CD4-positive, alpha-beta T cell treated with Interleukin-1 beta for 1 hour (primary cell): ENCODE measurements around the gene PLA2G4E.

Experiments
- DNase-seq, 2 donors: peaks; one replicate each; pipeline ENCODE4 v3.0.0-alpha.2; 2020 to 2022

PLA2G4E gene

GRCh38 chr15:41972253-41973242 is 48.3 kb downstream of the PLA2G4E start, which contains the start of gene EHD4:
TSS of gene EHD4 (minus strand) at chr15:41972557. CDS start at chr15:41972494, 63 bp downstream.
- DNase-seq = peak; percentile 96

GRCh38 chr15:41971895-41972252 is 49.0 kb downstream of the PLA2G4E start:
- no peak for DNase-seq

GRCh38 chr15:41971089-41971894 is 49.5 kb downstream of the PLA2G4E start:
- peak; percentile 82 to 83 for DNase-seq

- DNase-seq = peak in 1 of 2 donors; percentile 14
Observed at GRCh38 chr15:41970456-41970855, 50.4 kb downstream of the PLA2G4E start.

GRCh38 chr15:41969851-41970431 is 50.9 kb downstream of the PLA2G4E start:
- DNase-seq = peak; percentile 56 to 77

GRCh38 chr15:41968701-41969100 is 52.1 kb downstream of the PLA2G4E start:
- DNase-seq = no peak

GRCh38 chr15:41967506-41968206 is 53.2 kb downstream of the PLA2G4E start:
- peak; percentile 15 to 61 for DNase-seq

- no peak for DNase-seq
Observed at GRCh38 chr15:41966920-41967465, 53.8 kb downstream of the PLA2G4E start.

- no peak for DNase-seq
Observed at GRCh38 chr15:41966414-41966812, 54.4 kb downstream of the PLA2G4E start.

- DNase-seq = no peak
Observed at GRCh38 chr15:41965441-41966413, 55.1 kb downstream of the PLA2G4E start.

- no peak for DNase-seq
Observed at GRCh38 chr15:41961595-41962202, 59.1 kb downstream of the PLA2G4E start.

- no peak for DNase-seq
Observed at GRCh38 chr15:41961001-41961518, 59.8 kb downstream of the PLA2G4E start.

- no peak for DNase-seq
Observed at GRCh38 chr15:41958002-41958420, 62.8 kb downstream of the PLA2G4E start.

- no peak for DNase-seq
Observed at GRCh38 chr15:41957021-41957897, 63.6 kb downstream of the PLA2G4E start.

GRCh38 chr15:41955807-41956525 is 64.9 kb downstream of the PLA2G4E start:
- no peak for DNase-seq

- DNase-seq = no peak
Observed at GRCh38 chr15:41955100-41955499, 65.7 kb downstream of the PLA2G4E start.

GRCh38 chr15:41954036-41954435 is 66.8 kb downstream of the PLA2G4E start:
- DNase-seq = no peak

- DNase-seq = no peak
Observed at GRCh38 chr15:41952013-41952563, 68.8 kb downstream of the PLA2G4E start.
